ENCODE measurements around the gene PIK3CB.
"Not testable (repeated sequence)": the region's sequence is repeated elsewhere in the genome, so short reads cannot be mapped to it uniquely, and the experiment has no call there.

PIK3CB gene

DNA sequence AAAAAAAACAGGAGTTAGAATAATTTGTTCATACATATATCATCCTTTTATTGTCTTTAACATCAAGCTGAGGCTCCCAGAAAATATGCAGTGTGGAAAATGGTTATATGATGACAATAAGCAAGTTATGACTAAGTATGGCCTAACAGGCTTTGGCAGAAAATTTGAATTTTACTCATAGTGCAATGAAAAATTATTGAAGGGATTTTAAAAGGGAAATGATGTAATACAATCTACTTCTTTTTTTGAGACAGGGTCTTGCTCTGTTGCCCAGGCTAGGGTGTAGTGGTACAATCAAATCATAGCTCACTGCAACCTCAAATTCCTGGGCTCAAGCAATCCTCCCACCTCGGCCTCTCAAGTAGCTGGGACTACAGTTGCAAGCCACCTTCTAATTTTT is 147.5 kb downstream of the PIK3CB start:
- DNase-seq (ENCODE audit: low spot score) = no peak
- TF ChIP-seq, protein P1, sequence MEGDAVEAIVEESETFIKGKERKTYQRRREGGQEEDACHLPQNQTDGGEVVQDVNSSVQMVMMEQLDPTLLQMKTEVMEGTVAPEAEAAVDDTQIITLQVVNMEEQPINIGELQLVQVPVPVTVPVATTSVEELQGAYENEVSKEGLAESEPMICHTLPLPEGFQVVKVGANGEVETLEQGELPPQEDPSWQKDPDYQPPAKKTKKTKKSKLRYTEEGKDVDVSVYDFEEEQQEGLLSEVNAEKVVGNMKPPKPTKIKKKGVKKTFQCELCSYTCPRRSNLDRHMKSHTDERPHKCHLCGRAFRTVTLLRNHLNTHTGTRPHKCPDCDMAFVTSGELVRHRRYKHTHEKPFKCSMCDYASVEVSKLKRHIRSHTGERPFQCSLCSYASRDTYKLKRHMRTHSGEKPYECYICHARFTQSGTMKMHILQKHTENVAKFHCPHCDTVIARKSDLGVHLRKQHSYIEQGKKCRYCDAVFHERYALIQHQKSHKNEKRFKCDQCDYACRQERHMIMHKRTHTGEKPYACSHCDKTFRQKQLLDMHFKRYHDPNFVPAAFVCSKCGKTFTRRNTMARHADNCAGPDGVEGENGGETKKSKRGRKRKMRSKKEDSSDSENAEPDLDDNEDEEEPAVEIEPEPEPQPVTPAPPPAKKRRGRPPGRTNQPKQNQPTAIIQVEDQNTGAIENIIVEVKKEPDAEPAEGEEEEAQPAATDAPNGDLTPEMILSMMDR (conservative IDR thresholded peaks at IDR 0.05; ENCODE audit: low read depth) = no peak
- no peak overlapping the region for H3K27ac ChIP-seq
- CTCF ChIA-PET = interaction anchor here (0.6 to 1.2 kb wide), 4 partner anchors 27 to 333 kb away, joined by 3 to 5 read pairs (median 3); no protein-coding TSS in a partner anchor
- POLR2A ChIA-PET (ENCODE audit: low non-redundant PET) = no interaction called here

DNA sequence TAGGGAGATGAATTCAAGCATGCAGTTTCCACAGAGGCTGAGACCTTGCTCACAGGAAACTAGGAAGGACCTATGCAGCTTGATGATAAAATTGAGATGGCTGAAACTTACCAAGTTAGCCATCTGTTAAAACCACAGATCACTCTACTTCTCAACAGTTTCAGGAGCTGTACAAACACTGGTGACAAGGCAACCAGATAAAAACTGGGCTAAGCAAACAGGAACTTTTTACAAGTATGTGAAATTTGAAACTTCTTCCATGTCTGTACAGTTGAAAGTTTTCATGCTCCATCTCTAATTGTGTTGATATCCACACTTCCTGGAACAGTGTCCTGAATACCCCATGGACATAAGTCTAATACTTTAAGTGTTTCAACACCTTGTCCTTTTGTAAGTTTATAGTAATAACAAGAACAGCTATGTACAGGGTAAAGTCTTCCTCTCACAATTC is 147.9 kb downstream of the PIK3CB start:
- ChIA-PET CTCF (interaction anchor here (0.6 to 1.2 kb wide), 5 partner anchors 13 to 333 kb away, joined by 3 to 5 read pairs (median 3); no protein-coding TSS in a partner anchor), POLR2A (ENCODE audit: low non-redundant PET) (no interaction called here)
- DNase-seq (ENCODE audit: low spot score) = no peak
- H3K27ac ChIP-seq = no peak overlapping the region
- TF ChIP-seq, protein P1 (conservative IDR thresholded peaks at IDR 0.05; ENCODE audit: low read depth) = no peak

- no peak for DNase-seq (ENCODE audit: low spot score)
- TF ChIP-seq, protein P1 (conservative IDR thresholded peaks at IDR 0.05; ENCODE audit: low read depth) = no peak
- POLR2A ChIA-PET (ENCODE audit: low non-redundant PET) = no interaction called here
- H3K27ac ChIP-seq = no peak overlapping the region
- CTCF ChIA-PET = interaction anchor here (0.8 kb wide), 1 partner anchor 246 kb away, joined by 3 read pairs; no protein-coding TSS in a partner anchor
Measured at GRCh38 chr3:138684396-138684795, 150.3 kb downstream of the PIK3CB start.

GRCh38 chr3:138682648-138683047 is 152.1 kb downstream of the PIK3CB start:
- no peak for DNase-seq (ENCODE audit: low spot score)
- TF ChIP-seq, protein P1 (conservative IDR thresholded peaks at IDR 0.05; ENCODE audit: low read depth) = no peak
- H3K27ac ChIP-seq = no peak overlapping the region
- ChIA-PET CTCF (interaction anchor here (0.6 kb wide), 1 partner anchor 73 kb away, joined by 6 read pairs; no protein-coding TSS in a partner anchor), POLR2A (ENCODE audit: low non-redundant PET) (no interaction called here)

DNA sequence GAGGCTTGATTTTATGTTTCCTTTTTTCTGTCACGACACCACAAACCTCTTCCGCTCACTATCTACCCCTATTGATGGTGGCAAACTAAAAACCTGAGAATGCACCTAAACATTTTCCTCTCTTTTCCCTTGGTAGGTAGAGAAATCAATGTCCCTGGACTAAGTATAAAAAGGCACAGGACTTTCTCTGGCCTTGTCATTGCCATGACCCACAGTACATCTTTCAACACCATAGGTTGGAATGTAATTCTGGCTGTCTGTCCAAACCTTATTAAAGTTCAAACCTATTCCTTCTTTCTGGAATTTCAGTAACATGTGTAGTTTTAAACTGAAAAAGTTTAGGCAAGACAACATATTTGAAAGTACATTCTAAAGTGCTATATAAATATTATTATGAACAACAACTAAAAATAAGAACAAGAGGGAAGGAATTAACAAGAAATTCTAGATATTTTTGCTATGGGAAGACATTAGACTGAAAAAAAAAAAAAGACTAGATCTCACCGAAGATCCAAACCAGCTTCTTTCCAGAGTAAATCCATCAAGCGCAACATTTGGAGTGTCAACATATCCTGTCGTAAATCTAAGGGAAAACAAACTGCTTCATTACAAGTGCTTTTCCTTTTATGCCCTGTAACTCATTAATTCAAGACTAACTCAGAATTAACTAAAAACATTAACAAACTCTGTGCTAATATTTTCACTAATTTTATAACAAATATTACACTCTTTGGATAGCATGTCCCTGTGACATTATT is 153.1 kb downstream of the PIK3CB start:
- POLR2A ChIA-PET (ENCODE audit: low non-redundant PET) = no interaction called here
- TF ChIP-seq, protein P1 (conservative IDR thresholded peaks at IDR 0.05; ENCODE audit: low read depth) = no peak
- no peak for DNase-seq (ENCODE audit: low spot score)
- no peak overlapping the region for H3K27ac ChIP-seq
- CTCF ChIA-PET = interaction anchor here (0.6 kb wide), 1 partner anchor 72 kb away, joined by 6 read pairs; no protein-coding TSS in a partner anchor

GRCh38 chr3:138680974-138681373 is 153.8 kb downstream of the PIK3CB start:
- POLR2A ChIA-PET (ENCODE audit: low non-redundant PET); H3K27ac ChIP-seq; DNase-seq (ENCODE audit: low spot score); CTCF ChIA-PET: not testable (repeated sequence)

DNA sequence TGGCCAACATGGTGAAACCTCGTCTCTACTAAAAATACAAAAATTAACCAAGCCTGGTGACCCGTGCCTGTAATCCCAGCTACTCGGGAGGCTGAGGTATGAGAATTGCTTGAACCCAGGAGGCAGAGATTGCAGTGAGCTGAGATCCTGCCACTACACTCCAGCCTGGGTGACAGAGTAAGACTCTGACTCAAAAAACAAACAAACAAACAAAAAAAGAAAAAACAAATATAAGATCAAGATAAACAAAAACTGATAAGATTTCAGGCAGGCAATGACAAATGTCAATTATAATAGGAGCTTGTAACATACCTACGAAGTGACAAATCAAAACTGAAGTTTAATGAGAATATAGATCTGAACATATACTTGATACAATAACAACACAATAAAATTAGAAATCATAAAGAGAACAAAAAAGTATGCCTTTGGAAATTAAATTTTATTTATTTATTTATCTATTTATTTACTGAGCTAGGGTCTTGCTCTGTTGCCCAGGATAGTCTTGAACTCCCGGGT is 155.8 kb downstream of the PIK3CB start:
- H3K27ac ChIP-seq = no peak overlapping the region
- TF ChIP-seq, protein P1 (conservative IDR thresholded peaks at IDR 0.05; ENCODE audit: low read depth) = no peak
- DNase-seq (ENCODE audit: low spot score) = no peak
- POLR2A ChIA-PET (ENCODE audit: low non-redundant PET) = no interaction called here
- CTCF ChIA-PET = interaction anchor here (0.9 kb wide), 1 partner anchor 244 kb away, joined by 3 read pairs; no protein-coding TSS in a partner anchor

All from RWPE1 (cell line).